CD14-positive monocyte (primary cell): Measurements from ENCODE around the gene CCDC182. TPM values are rescaled to one million over a fixed set of nuclear protein-coding genes. Genes with fewer than 3 reads are reported as not detected.

Source experiments
- DNase-seq, 3 donors: peaks; one replicate each; pipeline ENCODE4 v3.0.0-alpha.2; 2011 to 2022
- H2AFZ ChIP-seq: 2 replicates; pipeline ENCODE4 v1.6.0; 2012; ENCODE audit warnings: mild to moderate bottlenecking, low read depth, low read length, inconsistent platforms; ENCODE audit not compliant: insufficient read depth, poor library complexity, severe bottlenecking
- H3K27ac ChIP-seq, 2 donors: 1 replicate in 1 of 2; 2 replicates in 1 of 2; pipeline ENCODE4 v1.5.1; 2012 to 2013; ENCODE audit warnings: low read length in 2 of 2, control low read depth in 1 of 2, inconsistent platforms in 1 of 2, low read depth in 1 of 2, mild to moderate bottlenecking in 1 of 2
- H3K27me3 ChIP-seq, 2 donors: one replicate each; pipeline versions ENCODE4 v1.6.0 to v1.6.1; 2011 to 2013; ENCODE audit warnings: low read length in 2 of 2; ENCODE audit not compliant: control insufficient read depth in 2 of 2, insufficient read depth in 2 of 2
- H3K36me3 ChIP-seq, 2 donors: replicated peaks in 1 of 2; 1 replicate in 1 of 2; 2 replicates in 1 of 2; pipeline versions ENCODE4 v1.5.1 to v1.6.1; 2012 to 2013; ENCODE audit warnings: low read length in 2 of 2, control low read depth in 1 of 2, inconsistent platforms in 1 of 2, mild to moderate bottlenecking in 1 of 2; ENCODE audit not compliant: insufficient read depth in 2 of 2, control insufficient read depth in 1 of 2
- H3K4me1 ChIP-seq, 2 donors: 1 replicate in 1 of 2; 2 replicates in 1 of 2; pipeline versions ENCODE4 v1.5.1 to v1.6.1; 2012 to 2013; ENCODE audit warnings: low read length in 2 of 2, control low read depth in 1 of 2, inconsistent platforms in 1 of 2, mild to moderate bottlenecking in 1 of 2, moderate library complexity in 1 of 2; ENCODE audit not compliant: insufficient read depth in 2 of 2, control insufficient read depth in 1 of 2
- H3K4me2 ChIP-seq: replicated peaks from 2 replicates; pipeline ENCODE3; 2012; ENCODE audit warnings: low read length, moderate library complexity, mild to moderate bottlenecking; ENCODE audit not compliant: poor library complexity, severe bottlenecking; ENCODE audit errors: extremely low read depth
- H3K4me3 ChIP-seq, 3 experiments: fragments of 200-600 bp in 1 of 3; sonication (generic) in 1 of 3; replicated peaks in 1 of 3; 1 replicate in 2 of 3; 2 replicates in 1 of 3; pipeline ENCODE4 v1.5.1; 2011 to 2013; ENCODE audit warnings: low read length in 3 of 3, mild to moderate bottlenecking in 3 of 3, control low read depth in 2 of 3, low read depth in 2 of 3, inconsistent platforms in 1 of 3, moderate library complexity in 1 of 3
- H3K79me2 ChIP-seq: 2 replicates; pipeline ENCODE4 v1.6.0; 2012; ENCODE audit warnings: mild to moderate bottlenecking, control low read depth, inconsistent platforms, low read length, moderate library complexity; ENCODE audit not compliant: insufficient read depth
- H3K9ac ChIP-seq: 2 replicates; pipeline ENCODE4 v1.6.0; 2017; ENCODE audit warnings: low read length, mild to moderate bottlenecking; ENCODE audit not compliant: insufficient read depth, poor library complexity, severe bottlenecking
- H3K9me3 ChIP-seq, 2 donors: replicated peaks in 1 of 2; 1 replicate in 1 of 2; 2 replicates in 1 of 2; pipeline versions ENCODE4 v1.5.1 to v1.6.1; 2012 to 2013; ENCODE audit warnings: low read length in 2 of 2, control low read depth in 1 of 2; ENCODE audit not compliant: control insufficient read depth in 1 of 2, insufficient read depth in 1 of 2
- H4K20me1 ChIP-seq: 2 replicates; pipeline ENCODE4 v1.6.0; 2012; ENCODE audit warnings: mild to moderate bottlenecking, low read length, control low read depth, moderate library complexity; ENCODE audit not compliant: insufficient read depth
- H3K27ac Mint-ChIP-seq, 7 donors: one replicate each; pipeline ENCODE4 v1.8.0; 2020; ENCODE audit warnings: mild to moderate bottlenecking in 7 of 7, mixed read lengths in 7 of 7, moderate library complexity in 6 of 7, inconsistent platforms in 2 of 7
- H3K27me3 Mint-ChIP-seq, 3 donors: one replicate each; pipeline ENCODE4 v1.8.0; 2021 to 2022; ENCODE audit warnings: low read depth in 3 of 3, mild to moderate bottlenecking in 3 of 3, mixed read lengths in 3 of 3, moderate library complexity in 3 of 3, inconsistent platforms in 1 of 3
- H3K36me3 Mint-ChIP-seq, 2 donors: one replicate each; pipeline ENCODE4 v1.8.0; 2020; ENCODE audit warnings: mixed read lengths in 2 of 2, inconsistent platforms in 1 of 2, mild to moderate bottlenecking in 1 of 2
- H3K4me1 Mint-ChIP-seq: one replicate; pipeline ENCODE4 v1.8.0; 2020; ENCODE audit warnings: mild to moderate bottlenecking, mixed read lengths
- H3K4me3 Mint-ChIP-seq, 2 donors: one replicate each; pipeline ENCODE4 v1.8.0; 2020; ENCODE audit warnings: mild to moderate bottlenecking in 2 of 2, mixed read lengths in 2 of 2, moderate library complexity in 1 of 2
- H3K9me3 Mint-ChIP-seq, 7 donors: one replicate each; pipeline ENCODE4 v1.8.0; 2020 to 2022; ENCODE audit warnings: mixed read lengths in 7 of 7, mild to moderate bottlenecking in 6 of 7, moderate library complexity in 6 of 7, inconsistent platforms in 2 of 7
- CTCF ChIP-seq: fragments of 200-600 bp; IDR thresholded peaks from one replicate; pipeline ENCODE4 v1.8.0; 2022; ENCODE audit warnings: antibody characterized with exemption, mild to moderate bottlenecking
- WGBS: methylation state at CpG from one replicate; pipeline ENCODE4 v1.1.5; 2013; ENCODE audit warnings: missing lambda C conversion rate; ENCODE audit not compliant: insufficient coverage; 5-methylcytosine and 5-hydroxymethylcytosine counted together
- intact Hi-C, 2 donors: fragments of 100-400 bp; cut with micrococcal nuclease; formaldehyde crosslinking; loops; one replicate each; pipeline versions ENCODE4 v1.15.0 to v1.15.1; 2023
- polyA minus RNA-seq: library from RNA; depleted of rRNA, polyadenylated mRNA; stranded (reverse); fragments of >200 nt; gene quantifications from 2 replicates; pipeline ENCODE4 v1.2.3, GENCODE V29; 2012
- polyA plus RNA-seq, 3 donors: library from polyadenylated mRNA; depleted of rRNA in 1 of 3; unstranded in 2 of 3; stranded (reverse) in 1 of 3; fragments of 300-500 nt in 2 of 3; fragments of >200 nt in 1 of 3; fragmentation: Illumina TruSeq in 2 of 3; gene quantifications; 1 replicate in 2 of 3; 2 replicates in 1 of 3; pipeline ENCODE4 v1.2.3, GENCODE V29; 2012 to 2021
- total RNA-seq, 12 experiments: library from RNA in 1 of 12; stranded (reverse) in 1 of 12; fragments of 120-200 nt in 1 of 12; gene quantifications; one replicate each; pipeline ENCODE4 v1.2.4 and lab custom pipeline; 2013 to 2026; ENCODE audit warnings: mixed read lengths in 6 of 12, inconsistent platforms in 1 of 12

The CCDC182 gene
- not detected for total RNA-seq (2013)
- polyA plus RNA-seq (not detected), polyA minus RNA-seq (not detected in 2 replicates), total RNA-seq (lab: John Stamatoyannopoulos, UW) (0 to 0.30 (median 0) reads per million in 11 experiments)

GRCh38 chr17:57745242-57745641, at the start of gene CCDC182:
CCDC182 (minus strand) TSS chr17:57745299; CDS start chr17:57745272, 27 bp downstream.
- no peaks in the 10 kb centered on the region for H3K9me3 Mint-ChIP-seq
- Histone ChIP-seq H3K36me3 (no peaks in the 10 kb centered on the region), H3K4me3 (no peak within 1 kb of the TSS), H3K9me3 (no peaks in the 10 kb centered on the region), H3K4me1 (peaks cover 18% of the 10 kb centered on the region in 2 donors), H2AFZ (peak within 1 kb of the TSS; percentile 38), H3K79me2 (no peaks in the 10 kb centered on the region), H3K27me3 (no peaks in the 10 kb centered on the region), H3K4me2 (no peak within 1 kb of the TSS), H3K27ac (no peak within 1 kb of the TSS), H4K20me1 (no peaks in the 10 kb centered on the region), H3K9ac (no peak within 1 kb of the TSS)
- peaks cover 26% of the 10 kb centered on the region for H3K4me1 Mint-ChIP-seq
- no peak within 1 kb of the TSS for H3K4me3 Mint-ChIP-seq
- no peak within 1 kb of the TSS for H3K27ac Mint-ChIP-seq
- TF ChIP-seq CTCF = no peak
- no peaks in the 10 kb centered on the region for H3K36me3 Mint-ChIP-seq
- no peak for DNase-seq
- peaks cover 0 to 2% (median 1%) of the 10 kb centered on the region in 3 donors for H3K27me3 Mint-ChIP-seq
- 35% methylated on average over 4 of the region's 4 CpGs for whole genome bisulfite sequencing
- intact Hi-C loops = no loop called here

- Histone ChIP-seq H3K9me3 (no peaks in the 10 kb centered on the region), H3K27ac (no peak overlapping the region), H2AFZ (no peak overlapping the region), H3K27me3 (peaks cover 0 to 3% of the 10 kb centered on the region in 2 donors), H3K4me1 (no peaks in the 10 kb centered on the region), H3K4me3 (no peak overlapping the region), H4K20me1 (no peaks in the 10 kb centered on the region), H3K36me3 (no peaks in the 10 kb centered on the region), H3K9ac (no peak overlapping the region), H3K79me2 (no peaks in the 10 kb centered on the region), H3K4me2 (no peak overlapping the region)
- Mint-ChIP-seq H3K27me3 (peaks cover 6 to 10% (median 7%) of the 10 kb centered on the region in 3 donors), H3K9me3 (peaks cover 0 to 3% (median 0%) of the 10 kb centered on the region in 7 donors), H3K36me3 (no peaks in the 10 kb centered on the region), H3K27ac (no peak overlapping the region), H3K4me1 (no peaks in the 10 kb centered on the region), H3K4me3 (peak overlapping the region in 1 of 2 donors; percentile 43)
- WGBS = no CpG with 5 or more reads among the region's 2 CpGs
- DNase-seq = no peak
- TF ChIP-seq CTCF = no peak
- intact Hi-C loops = no loop called here
These were observed 49.7 kb upstream of the CCDC182 start for GRCh38 chr17:57794841-57795240.
